GM10248 (cell line): ENCODE data around the gene GLYAT.

Source experiments
- CTCF ChIA-PET: fragments of 300-600 bp; sonication (Branson Sonifier 250); formaldehyde crosslinking; extraction: SDS; loops from one replicate; lab custom pipeline; 2021; ENCODE audit warnings: antibody characterized with exemption; lab: Yijun Ruan, JAX
- POLR2A ChIA-PET: fragments of 350-650 bp; sonication (Branson Sonifier 250); formaldehyde crosslinking; extraction: SDS; loops from one replicate; lab custom pipeline; 2020; ENCODE audit warnings: antibody characterized with exemption; lab: Yijun Ruan, JAX
- DNase-seq: peaks from one replicate; pipeline ENCODE4 v3.0.0; 2012; ENCODE audit errors: extremely low spot score
- TF ChIP-seq, protein P1 (sequence below): IDR thresholded peaks from 2 replicates; pipeline ENCODE4 v1.5.1; 2012; ENCODE audit warnings: mild to moderate bottlenecking, low read depth; ENCODE audit errors: extremely low read depth, missing control alignments, control extremely low read depth

The GLYAT gene

DNA sequence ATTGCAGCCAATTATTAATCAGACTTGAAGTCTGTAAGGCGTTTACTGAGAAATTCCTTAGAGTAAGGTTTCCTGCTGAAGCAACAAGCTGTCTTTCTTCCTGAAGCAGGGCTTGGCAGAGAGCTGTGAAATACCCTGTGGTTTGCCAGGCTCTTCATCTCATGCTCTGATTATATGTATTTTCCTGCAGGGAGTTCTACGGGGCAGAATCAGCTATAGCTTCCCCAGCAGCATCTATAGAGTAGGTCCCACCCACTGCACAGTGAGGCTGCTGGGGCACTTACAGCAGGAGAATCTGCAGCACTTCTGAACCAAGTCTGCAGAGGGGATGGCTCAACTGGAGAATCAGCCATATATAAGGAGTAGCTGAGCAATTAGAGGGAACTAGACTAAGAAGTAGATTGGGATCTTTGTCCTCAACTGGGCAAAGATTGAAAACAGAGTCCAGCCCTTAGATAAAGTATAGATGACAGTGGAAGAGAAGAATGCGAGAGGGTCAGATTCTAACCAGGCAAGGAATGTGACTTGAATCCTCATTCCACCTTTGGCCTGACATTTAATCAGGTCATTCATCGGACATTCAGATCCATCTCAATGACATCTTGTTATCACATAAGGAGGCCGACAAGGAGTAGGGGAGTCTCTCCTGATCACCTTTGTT lies 71.7 kb downstream of the GLYAT start:
- no peak for DNase-seq
- POLR2A ChIA-PET = no interaction called here
- CTCF ChIA-PET = interaction anchor here (1.3 to 10.2 kb wide), 2 partner anchors 10 to 15 kb away, joined by 3 to 97 read pairs; no protein-coding TSS in a partner anchor
- TF ChIP-seq, protein P1, sequence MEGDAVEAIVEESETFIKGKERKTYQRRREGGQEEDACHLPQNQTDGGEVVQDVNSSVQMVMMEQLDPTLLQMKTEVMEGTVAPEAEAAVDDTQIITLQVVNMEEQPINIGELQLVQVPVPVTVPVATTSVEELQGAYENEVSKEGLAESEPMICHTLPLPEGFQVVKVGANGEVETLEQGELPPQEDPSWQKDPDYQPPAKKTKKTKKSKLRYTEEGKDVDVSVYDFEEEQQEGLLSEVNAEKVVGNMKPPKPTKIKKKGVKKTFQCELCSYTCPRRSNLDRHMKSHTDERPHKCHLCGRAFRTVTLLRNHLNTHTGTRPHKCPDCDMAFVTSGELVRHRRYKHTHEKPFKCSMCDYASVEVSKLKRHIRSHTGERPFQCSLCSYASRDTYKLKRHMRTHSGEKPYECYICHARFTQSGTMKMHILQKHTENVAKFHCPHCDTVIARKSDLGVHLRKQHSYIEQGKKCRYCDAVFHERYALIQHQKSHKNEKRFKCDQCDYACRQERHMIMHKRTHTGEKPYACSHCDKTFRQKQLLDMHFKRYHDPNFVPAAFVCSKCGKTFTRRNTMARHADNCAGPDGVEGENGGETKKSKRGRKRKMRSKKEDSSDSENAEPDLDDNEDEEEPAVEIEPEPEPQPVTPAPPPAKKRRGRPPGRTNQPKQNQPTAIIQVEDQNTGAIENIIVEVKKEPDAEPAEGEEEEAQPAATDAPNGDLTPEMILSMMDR = no peak

DNA sequence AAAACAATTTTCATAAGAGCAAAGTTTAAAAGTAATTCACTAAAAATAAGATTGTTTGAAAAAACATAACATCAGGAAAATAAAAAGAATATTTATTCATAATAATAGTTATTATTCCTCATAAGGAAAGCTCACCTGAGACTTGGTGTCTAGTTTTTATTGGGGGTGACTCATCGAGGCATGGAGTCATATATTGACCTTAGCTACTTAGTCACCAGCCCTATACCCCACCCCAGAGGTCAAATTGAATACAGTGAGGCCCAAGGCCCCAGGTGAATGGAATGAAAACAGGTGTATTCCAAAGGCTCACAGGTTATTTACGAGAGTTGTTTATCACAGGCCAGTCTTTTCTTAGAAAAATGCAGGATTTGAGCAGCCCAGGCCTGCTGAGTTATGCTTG lies 72.3 kb downstream of the GLYAT start:
- DNase-seq = no peak
- ChIA-PET POLR2A (no interaction called here), CTCF (interaction anchor here (10.2 kb wide), 1 partner anchor 16 kb away, joined by 97 read pairs; no protein-coding TSS in a partner anchor)
- TF ChIP-seq, protein P1 = no peak
